ENCODE measurements around the gene SACM1L.
A peak's percentile ranks its signal among the peaks of the same experiment; 100 is the strongest.

SACM1L gene

GRCh38 chr3:45687828-45688193 lies 1.4 kb upstream of the SACM1L start:
- peaks cover 14% of the 10 kb centered on the region for H3K36me3 ChIP-seq (ENCODE audit: insufficient read depth, low read length)
- H3K4me1 ChIP-seq (ENCODE audit: insufficient read depth, low read length) = peaks cover 45% of the 10 kb centered on the region
- TF ChIP-seq CTCF (IDR thresholded peaks at IDR 0.05; ENCODE audit: borderline replicate concordance, extremely low read depth, low read length, poor library complexity, severe bottlenecking) (no peak), EZH2 (IDR thresholded peaks at IDR 0.05; ENCODE audit: borderline replicate concordance, low read depth, low read length, severe bottlenecking) (no peak)
- no peaks in the 10 kb centered on the region for H3K9me3 ChIP-seq (ENCODE audit: insufficient read depth, low read length, severe bottlenecking)
- no peak overlapping the region; the same call in none of the 2 replicates for H2AFZ ChIP-seq (ENCODE audit: low read depth, low read length)
- H4K20me1 ChIP-seq (ENCODE audit: insufficient read depth, low read length) = peaks cover 8% of the 10 kb centered on the region; the same call in 1 of the 2 replicates
- peak overlapping the region; percentile 90 for H3K27ac ChIP-seq (ENCODE audit: low read length)
- peak overlapping the region; percentile 89 for H3K9ac ChIP-seq (ENCODE audit: low read depth, low read length)
- H3K4me2 ChIP-seq (ENCODE audit: insufficient read depth, low read length) = peak overlapping the region; percentile 81
- DNase-seq (no peak), ATAC-seq (ENCODE audit: insufficient read depth, low read depth) (no peak)
- H3K27me3 ChIP-seq (ENCODE audit: insufficient read depth, low read length, poor library complexity) = no peaks in the 10 kb centered on the region
- H3K4me3 ChIP-seq (ENCODE audit: low read depth in 1 of 2, low read length in 2 of 2) = peak overlapping the region; percentile 43 to 80; a peak in 3 of 4 replicates
- peaks cover 40% of the 10 kb centered on the region for H3K79me2 ChIP-seq (ENCODE audit: insufficient read depth, low read length)

GRCh38 chr3:45688194-45688881 lies 858 bp upstream of the SACM1L start:
- peak overlapping the region; percentile 81 for H3K4me2 ChIP-seq (ENCODE audit: insufficient read depth, low read length)
- DNase-seq = peak; percentile 64
- peak overlapping the region; percentile 43 to 80 for H3K4me3 ChIP-seq (ENCODE audit: low read depth in 1 of 2, low read length in 2 of 2)
- peak overlapping the region; percentile 90 for H3K27ac ChIP-seq (ENCODE audit: low read length)
- TF ChIP-seq EZH2 (IDR thresholded peaks at IDR 0.05; ENCODE audit: borderline replicate concordance, low read depth, low read length, severe bottlenecking) (no peak), CTCF (IDR thresholded peaks at IDR 0.05; ENCODE audit: borderline replicate concordance, extremely low read depth, low read length, poor library complexity, severe bottlenecking) (peak; percentile 38)
- no peaks in the 10 kb centered on the region for H3K9me3 ChIP-seq (ENCODE audit: insufficient read depth, low read length, severe bottlenecking)
- ATAC-seq (ENCODE audit: insufficient read depth, low read depth) = peak; percentile 39
- H3K9ac ChIP-seq (ENCODE audit: low read depth, low read length) = peak overlapping the region; percentile 89
- peaks cover 50% of the 10 kb centered on the region for H3K4me1 ChIP-seq (ENCODE audit: insufficient read depth, low read length)
- peak overlapping the region; percentile 87 for H2AFZ ChIP-seq (ENCODE audit: low read depth, low read length)
- peaks cover 45% of the 10 kb centered on the region for H3K79me2 ChIP-seq (ENCODE audit: insufficient read depth, low read length)
- H4K20me1 ChIP-seq (ENCODE audit: insufficient read depth, low read length) = peaks cover 13% of the 10 kb centered on the region; the same call in 1 of the 2 replicates
- H3K36me3 ChIP-seq (ENCODE audit: insufficient read depth, low read length) = peaks cover 18% of the 10 kb centered on the region
- H3K27me3 ChIP-seq (ENCODE audit: insufficient read depth, low read length, poor library complexity) = no peaks in the 10 kb centered on the region

DNA sequence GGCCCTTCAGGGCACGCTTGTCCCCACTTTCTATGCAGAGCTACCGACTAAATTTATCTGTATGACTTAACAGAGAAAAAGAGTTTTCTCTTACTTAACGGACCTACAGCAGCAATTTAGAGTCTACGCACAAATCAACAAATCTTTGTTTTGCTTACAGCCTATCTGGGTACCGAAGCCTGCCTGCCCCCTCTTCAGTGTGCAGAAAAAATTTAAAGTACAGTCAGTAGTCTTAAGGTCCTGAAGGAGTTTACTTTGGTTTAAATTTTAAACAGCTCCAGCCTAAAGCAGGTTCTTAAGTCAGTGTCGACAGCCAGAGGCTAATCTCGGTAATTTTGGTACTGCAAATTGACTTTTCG lies 570 bp downstream of the SACM1L start:
- peaks cover 60% of the 10 kb centered on the region for H3K79me2 ChIP-seq (ENCODE audit: insufficient read depth, low read length)
- H3K27ac ChIP-seq (ENCODE audit: low read length) = peak overlapping the region; percentile 84
- H3K27me3 ChIP-seq (ENCODE audit: insufficient read depth, low read length, poor library complexity) = no peaks in the 10 kb centered on the region
- DNase-seq (no peak), ATAC-seq (ENCODE audit: insufficient read depth, low read depth) (no peak)
- peaks cover 64% of the 10 kb centered on the region for H3K4me1 ChIP-seq (ENCODE audit: insufficient read depth, low read length)
- no peaks in the 10 kb centered on the region for H3K9me3 ChIP-seq (ENCODE audit: insufficient read depth, low read length, severe bottlenecking)
- H4K20me1 ChIP-seq (ENCODE audit: insufficient read depth, low read length) = peaks cover 22% of the 10 kb centered on the region
- H3K36me3 ChIP-seq (ENCODE audit: insufficient read depth, low read length) = peaks cover 21% of the 10 kb centered on the region
- peak overlapping the region; percentile 80 to 96 for H3K4me3 ChIP-seq (ENCODE audit: low read depth in 1 of 2, low read length in 2 of 2)
- peak overlapping the region; percentile 68 for H2AFZ ChIP-seq (ENCODE audit: low read depth, low read length)
- peak overlapping the region; percentile 65 for H3K4me2 ChIP-seq (ENCODE audit: insufficient read depth, low read length)
- H3K9ac ChIP-seq (ENCODE audit: low read depth, low read length) = peak overlapping the region; percentile 89
- no peak for TF ChIP-seq EZH2 (IDR thresholded peaks at IDR 0.05; ENCODE audit: borderline replicate concordance, low read depth, low read length, severe bottlenecking)
- TF ChIP-seq CTCF (IDR thresholded peaks at IDR 0.05; ENCODE audit: borderline replicate concordance, extremely low read depth, low read length, poor library complexity, severe bottlenecking) = no peak
